H1 (cell line): ENCODE results near the gene MIF4GD. TPM values are rescaled to one million over a fixed set of nuclear protein-coding genes. Genes with fewer than 3 reads are reported as not detected.

ENCODE experiments used
- CTCF ChIA-PET: fragments of 300-600 bp; sonication (Branson Sonifier 250); formaldehyde crosslinking; loops from one replicate; lab custom pipeline; 2021; ENCODE audit not compliant: partially characterized antibody; lab: Charles Lee
- POLR2A ChIA-PET: fragments of 300-600 bp; sonication (Branson Sonifier 250); formaldehyde crosslinking; loops from one replicate; lab custom pipeline; 2021; ENCODE audit warnings: inconsistent platforms; ENCODE audit not compliant: partially characterized antibody; lab: Charles Lee
- DNase-seq, 2 experiments: peaks; one replicate each; pipeline versions ENCODE4 v3.0.0 to v3.0.0-alpha.2; 2010 to 2022; ENCODE audit warnings: low spot score in 2 of 2, low read depth in 1 of 2, mixed read lengths in 1 of 2
- FAIRE-seq: peaks from 2 replicates; lab custom pipeline; 2011; peaks lifted over from hg19 to GRCh38; lab: Jason Lieb, UNC
- H2AFZ ChIP-seq: 2 replicates; pipeline ENCODE4 v1.8.1; 2012; ENCODE audit warnings: low read length, inconsistent platforms
- H2AK5ac ChIP-seq: 2 replicates; pipeline ENCODE4 v1.6.1; 2013; ENCODE audit warnings: low read depth, low read length
- H2BK120ac ChIP-seq: replicated peaks from 2 replicates; pipeline ENCODE3; 2013; ENCODE audit warnings: low read depth, low read length, inconsistent platforms
- H2BK12ac ChIP-seq: 2 replicates; pipeline ENCODE4 v1.6.1; 2013; ENCODE audit warnings: low read depth, low read length
- H2BK15ac ChIP-seq: 2 replicates; pipeline ENCODE4 v1.6.1; 2013; ENCODE audit warnings: low read length
- H2BK20ac ChIP-seq: 2 replicates; pipeline ENCODE4 v1.6.1; 2013; ENCODE audit warnings: low read length
- H2BK5ac ChIP-seq: 2 replicates; pipeline ENCODE4 v1.6.1; 2013; ENCODE audit warnings: low read depth, low read length
- H3K14ac ChIP-seq: 2 replicates; pipeline ENCODE4 v1.6.1; 2013; ENCODE audit warnings: inconsistent platforms; ENCODE audit not compliant: insufficient read length
- H3K18ac ChIP-seq: 2 replicates; pipeline ENCODE4 v1.6.1; 2013; ENCODE audit warnings: low read length; ENCODE audit errors: extremely low read depth
- H3K23ac ChIP-seq: 2 replicates; pipeline ENCODE4 v1.6.1; 2013; ENCODE audit warnings: inconsistent platforms; ENCODE audit not compliant: insufficient read length
- H3K23me2 ChIP-seq: 2 replicates; pipeline ENCODE4 v1.6.1; 2013; ENCODE audit warnings: low read depth, low read length
- H3K27ac ChIP-seq: 2 replicates; pipeline ENCODE4 v1.6.1; 2011; ENCODE audit warnings: low read depth, low read length, inconsistent platforms
- H3K27me3 ChIP-seq, 4 experiments: replicated peaks in 1 of 4; 1 replicate in 1 of 4; 2 replicates in 3 of 4; pipeline versions ENCODE4 v1.6.1 to v1.8.1; 2011 to 2013; ENCODE audit warnings: low read length in 3 of 4, mild to moderate bottlenecking in 3 of 4, inconsistent platforms in 2 of 4, mixed read lengths in 2 of 4, moderate library complexity in 1 of 4; ENCODE audit not compliant: control insufficient read depth in 3 of 4, insufficient read depth in 3 of 4; ENCODE audit errors: extremely low read depth in 1 of 4
- H3K36me3 ChIP-seq, 4 experiments: 2 replicates each; pipeline versions ENCODE4 v1.6.1 to v1.8.1; 2011 to 2013; ENCODE audit warnings: mild to moderate bottlenecking in 4 of 4, low read length in 3 of 4, moderate library complexity in 2 of 4, control low read depth in 1 of 4, inconsistent platforms in 1 of 4; ENCODE audit not compliant: insufficient read depth in 4 of 4, control insufficient read depth in 2 of 4
- H3K4ac ChIP-seq: replicated peaks from 2 replicates; pipeline ENCODE3; 2013; ENCODE audit warnings: low read length, low read depth, mixed read lengths, inconsistent platforms; ENCODE audit not compliant: insufficient read length
- H3K4me1 ChIP-seq, 4 experiments: replicated peaks in 1 of 4; 1 replicate in 1 of 4; 2 replicates in 3 of 4; pipeline versions ENCODE4 v1.6.1 to v1.8.1; 2011 to 2013; ENCODE audit warnings: low read length in 3 of 4, inconsistent platforms in 2 of 4, mixed read lengths in 1 of 4; ENCODE audit not compliant: insufficient read depth in 4 of 4, control insufficient read depth in 3 of 4
- H3K4me2 ChIP-seq, 2 experiments: 2 replicates each; pipeline versions ENCODE4 v1.6.1 to v1.8.1; 2011 to 2013; ENCODE audit warnings: low read depth in 2 of 2, low read length in 2 of 2, control low read depth in 1 of 2, inconsistent platforms in 1 of 2, mild to moderate bottlenecking in 1 of 2; ENCODE audit not compliant: insufficient read depth in 1 of 2
- H3K4me3 ChIP-seq, 4 experiments: fragments of 200-600, 300-600 bp in 1 of 4; sonication (generic), shearing (Covaris generic), sonication (Bioruptor Twin) in 1 of 4; 2 replicates each; pipeline versions ENCODE4 v1.5.1 to v1.8.1; 2011 to 2016; ENCODE audit warnings: low read length in 4 of 4, low read depth in 3 of 4, control low read depth in 2 of 4, inconsistent platforms in 2 of 4, mild to moderate bottlenecking in 2 of 4, mixed read lengths in 1 of 4, moderate library complexity in 1 of 4; ENCODE audit not compliant: insufficient read depth in 2 of 4; ENCODE audit errors: extremely low read depth in 1 of 4
- H3K56ac ChIP-seq: replicated peaks from 2 replicates; pipeline ENCODE3; 2013; ENCODE audit warnings: low read depth, mild to moderate bottlenecking, mixed read lengths, low read length, inconsistent platforms; ENCODE audit not compliant: insufficient read length
- H3K79me1 ChIP-seq: 2 replicates; pipeline ENCODE4 v1.6.1; 2013; ENCODE audit warnings: low read depth, low read length, control low read depth
- H3K79me2 ChIP-seq, 2 experiments: 2 replicates each; pipeline versions ENCODE4 v1.6.1 to v1.8.1; 2012 to 2013; ENCODE audit warnings: low read length in 2 of 2, mild to moderate bottlenecking in 2 of 2, inconsistent platforms in 1 of 2; ENCODE audit not compliant: insufficient read depth in 2 of 2, control insufficient read depth in 1 of 2
- H3K9ac ChIP-seq, 4 experiments: replicated peaks in 1 of 4; 1 replicate in 1 of 4; 2 replicates in 3 of 4; pipeline versions ENCODE4 v1.6.1 to v1.8.1; 2011 to 2013; ENCODE audit warnings: low read depth in 3 of 4, low read length in 3 of 4, control low read depth in 2 of 4, mild to moderate bottlenecking in 2 of 4, moderate library complexity in 2 of 4, inconsistent platforms in 1 of 4; ENCODE audit errors: extremely low read depth in 1 of 4
- H3K9me3 ChIP-seq, 2 experiments: 2 replicates each; pipeline versions ENCODE4 v1.6.1 to v1.8.1; 2012 to 2013; ENCODE audit warnings: mild to moderate bottlenecking in 2 of 2, moderate library complexity in 2 of 2, control low read depth in 1 of 2, inconsistent platforms in 1 of 2, low read depth in 1 of 2, low read length in 1 of 2, mixed read lengths in 1 of 2; ENCODE audit not compliant: insufficient read depth in 2 of 2
- H4K20me1 ChIP-seq, 2 experiments: replicated peaks in 1 of 2; 2 replicates each; pipeline versions ENCODE3 to v1.8.1; 2011 to 2013; ENCODE audit warnings: inconsistent platforms in 2 of 2, low read length in 2 of 2, mild to moderate bottlenecking in 1 of 2; ENCODE audit not compliant: insufficient read depth in 2 of 2, control insufficient read depth in 1 of 2
- H4K5ac ChIP-seq: 2 replicates; pipeline ENCODE4 v1.6.1; 2013; ENCODE audit warnings: low read length, low read depth, mixed read lengths, inconsistent platforms; ENCODE audit not compliant: insufficient read length
- H4K8ac ChIP-seq: 2 replicates; pipeline ENCODE4 v1.8.0; 2013; ENCODE audit warnings: mild to moderate bottlenecking, moderate library complexity, low read length, inconsistent platforms; ENCODE audit not compliant: insufficient read depth; ENCODE audit errors: extremely low read depth
- H4K91ac ChIP-seq: replicated peaks from 2 replicates; pipeline ENCODE3; 2013; ENCODE audit warnings: low read length, mixed read lengths, inconsistent platforms; ENCODE audit not compliant: insufficient read length
- BCL11A ChIP-seq, 2 experiments: IDR thresholded peaks; one replicate each; pipeline ENCODE4 v1.6.1; 2011; ENCODE audit warnings: low read depth in 2 of 2, low read length in 2 of 2, mild to moderate bottlenecking in 2 of 2
- CBX8 ChIP-seq: fragments of 300-800, 300-1000 bp; sonication (generic); IDR thresholded peaks from 2 replicates; pipeline ENCODE4 v1.7.1; 2016; ENCODE audit warnings: low read depth, low read length, borderline replicate concordance
- CEBPB ChIP-seq: IDR thresholded peaks from 2 replicates; pipeline ENCODE4 v1.6.1; 2012; ENCODE audit warnings: low read depth, low read length
- CREB1 ChIP-seq: IDR thresholded peaks from 2 replicates; pipeline ENCODE4 v1.6.1; 2012; ENCODE audit warnings: inconsistent platforms
- E2F6 ChIP-seq: IDR thresholded peaks from 2 replicates; pipeline ENCODE4 v1.6.1; 2012; ENCODE audit warnings: inconsistent platforms
- EGR1 ChIP-seq: IDR thresholded peaks from 2 replicates; pipeline ENCODE4 v1.6.1; 2011; ENCODE audit warnings: low read depth, low read length, borderline replicate concordance
- FOSL1 ChIP-seq: IDR thresholded peaks from 2 replicates; pipeline ENCODE4 v1.6.1; 2011; ENCODE audit warnings: mild to moderate bottlenecking, low read depth, low read length, moderate library complexity; ENCODE audit not compliant: insufficient read depth
- HDAC6 ChIP-seq: IDR thresholded peaks from one replicate; pipeline ENCODE4 v1.7.1; 2012; ENCODE audit warnings: low read depth, mild to moderate bottlenecking, inconsistent platforms, low read length, moderate library complexity
- KDM5A ChIP-seq: fragments of 200-600 bp; IDR thresholded peaks from 2 replicates; pipeline ENCODE4 v1.7.1; 2012; ENCODE audit warnings: mild to moderate bottlenecking, low read length, inconsistent platforms, mixed read lengths
- SIN3A ChIP-seq, 2 experiments: IDR thresholded peaks in 1 of 2; conservative IDR thresholded peaks in 1 of 2; 2 replicates each; pipeline ENCODE4 v1.6.1; 2011 to 2012; ENCODE audit warnings: low read length in 2 of 2, improper control_type of control experiment in 1 of 2, low read depth in 1 of 2, mild to moderate bottlenecking in 1 of 2
- SIX5 ChIP-seq: IDR thresholded peaks from 2 replicates; pipeline ENCODE4 v1.6.1; 2011; ENCODE audit warnings: mild to moderate bottlenecking, low read depth, low read length
- SP2 ChIP-seq: IDR thresholded peaks from 2 replicates; pipeline ENCODE4 v1.6.1; 2012; ENCODE audit warnings: mild to moderate bottlenecking, low read length, inconsistent platforms
- WGBS, 2 experiments: shearing (Covaris generic) in 1 of 2; methylation state at CpG; one replicate each; pipeline versions ENCODE4 v1.1.6 to v1.1.7; 2013 to 2015; ENCODE audit warnings: low lambda C conversion rate in 2 of 2, mixed read lengths in 2 of 2, inconsistent platforms in 1 of 2, low coverage in 1 of 2, missing lambda C conversion rate in 1 of 2; ENCODE audit not compliant: insufficient replicate concordance in 2 of 2, insufficient coverage in 1 of 2, insufficient read length in 1 of 2; ENCODE audit errors: extremely low coverage in 1 of 2, missing lambda C conversion rate in 1 of 2; 5-methylcytosine and 5-hydroxymethylcytosine counted together
- polyA plus RNA-seq, 7 experiments: library from polyadenylated mRNA; depleted of rRNA in 3 of 7; stranded (reverse) in 5 of 7; unstranded in 2 of 7; fragments of >200 nt in 5 of 7; fragments of 200-250 nt in 2 of 7; gene quantifications; 1 replicate in 5 of 7; 2 replicates in 1 of 7; 4 replicates in 1 of 7; pipeline versions ENCODE4 v1.2.1 to v1.2.3, GENCODE V29; 2011 to 2013; ENCODE audit warnings: missing spikeins in 2 of 7, mixed read lengths in 2 of 7
- total RNA-seq: library from RNA; stranded (reverse); fragmentation: NEBNext Ultra II Directional; extraction: Animal tissue kit (Norgen Biotek cat#: 25700); gene quantifications from 2 replicates; pipeline ENCODE4 v1.2.1, GENCODE V29; 2021

Gene MIF4GD
- total and polyA plus RNA-seq, 2 of the 8 experiments (the other 6 are each of a cell fraction or from before 2014, with no cell fraction given): 16.1 to 51.1 TPM

- DNase-seq (no peak), FAIRE-seq (no peak)
- Histone ChIP-seq H4K8ac (no peak overlapping the region), H3K79me2 (0 out of 4 replicates have a peak, but pooled peaks cover 0 to 2% of the 10 kb centered on the region in 2 experiments), H3K27me3 (no peaks in the 10 kb centered on the region; a peak in 2 of 7 replicates), H2BK5ac (no peak overlapping the region), H2AK5ac (no peak overlapping the region), H3K79me1 (no peaks in the 10 kb centered on the region; the same call in 1 of the 2 replicates), H4K91ac (no peak overlapping the region), H3K4me3 (peak overlapping the region; percentile 77 to 94 (median 82); a peak in 6 of 8 replicates), H3K4ac (no peak overlapping the region), H3K36me3 (peaks cover 3 to 8% (median 5%) of the 10 kb centered on the region in 4 experiments; a peak in 4 of 8 replicates), H3K23me2 (peaks cover 4% of the 10 kb centered on the region; the same call in 1 of the 2 replicates), H4K20me1 (peaks cover 0 to 3% of the 10 kb centered on the region in 2 experiments), H4K5ac (no peak overlapping the region), H3K4me1 (no peaks in the 10 kb centered on the region; a peak in 3 of 7 replicates), H2BK20ac (no peak overlapping the region), H3K9me3 (no peaks in the 10 kb centered on the region), H3K14ac (no peak overlapping the region), H3K18ac (no peak overlapping the region), H3K4me2 (peak overlapping the region; percentile 64 to 80), H3K9ac (no peak overlapping the region; a peak in 1 of 7 replicates), H3K56ac (no peak overlapping the region), H2BK120ac (no peak overlapping the region), H3K23ac (no peak overlapping the region), H2AFZ (no peak overlapping the region), H3K27ac (no peak overlapping the region), H2BK12ac (no peak overlapping the region), H2BK15ac (no peak overlapping the region)
- POLR2A ChIA-PET: interaction anchor here (1.1 to 2.4 kb wide), 5 partner anchors 10 to 105 kb away, joined by 3 to 12 read pairs (median 11); partner anchors contain the start of genes GGA3 and MRPS7
- CTCF ChIA-PET: interaction anchor here (0.9 to 1.7 kb wide), 9 partner anchors 10 to 228 kb away, joined by 3 to 9 read pairs (median 4); partner anchors contain the start of genes GGA3, MRPS7 and TSEN54
- 66% methylated on average over 2 of the region's 2 CpGs; no CpG with 5 or more reads in 1 of the 2 experiments for WGBS, 2 experiments
- TF ChIP-seq EGR1: no peak
- no peak for TF ChIP-seq CEBPB
- no peak for TF ChIP-seq BCL11A (IDR thresholded peaks at IDR 0.05; ENCODE audit: low read depth in 2 of 2, low read length in 2 of 2)
- no peak for TF ChIP-seq SIN3A (conservative IDR thresholded peaks at IDR 0.05 in 1 of 2, IDR thresholded peaks at IDR 0.05 in 1 of 2; ENCODE audit: low read depth in 1 of 2, low read length in 2 of 2)
- no peak for TF ChIP-seq KDM5A
- no peak for TF ChIP-seq SP2
- TF ChIP-seq CREB1: no peak
- no peak for TF ChIP-seq HDAC6
- TF ChIP-seq FOSL1: no peak
- TF ChIP-seq E2F6: no peak
- no peak for TF ChIP-seq SIX5
- no peak for TF ChIP-seq CBX8
These were observed 17.3 kb upstream of the MIF4GD start for GRCh38 chr17:75288359-75288758.
